HG03108 (cell line): ENCODE data around the gene CCDC73.
"Not testable (repeated sequence)": the region's sequence is repeated elsewhere in the genome, so short reads cannot be mapped to it uniquely, and the experiment has no call there.

Experiments
- ATAC-seq: cut with Tn5 transposase; IDR thresholded peaks from one replicate; pipeline ENCODE4 v1.9.1; 2021; ENCODE audit warnings: moderate library complexity; ENCODE audit not compliant: unreplicated experiment

The CCDC73 gene

DNA sequence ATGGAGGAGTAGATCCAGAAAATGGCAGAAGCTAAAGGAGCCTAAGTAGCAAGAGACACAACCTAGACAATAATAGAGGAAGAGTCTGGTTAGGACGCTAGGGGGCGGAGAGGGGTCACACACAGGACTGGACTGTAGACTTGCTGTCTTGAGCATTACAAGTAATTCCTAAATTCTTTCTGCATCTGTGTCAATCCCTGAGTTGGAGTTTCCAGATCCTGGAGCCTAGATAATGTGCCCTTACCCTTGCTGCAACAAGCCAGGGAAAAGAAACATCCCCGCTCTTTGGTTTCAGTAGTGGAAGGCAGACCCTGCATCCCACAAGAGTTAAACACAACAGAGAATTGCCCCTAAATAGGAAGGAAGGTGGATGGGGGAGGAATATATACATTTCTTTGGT is 14.9 kb upstream of the CCDC73 start:
- peak; percentile 95 for ATAC-seq

DNA sequence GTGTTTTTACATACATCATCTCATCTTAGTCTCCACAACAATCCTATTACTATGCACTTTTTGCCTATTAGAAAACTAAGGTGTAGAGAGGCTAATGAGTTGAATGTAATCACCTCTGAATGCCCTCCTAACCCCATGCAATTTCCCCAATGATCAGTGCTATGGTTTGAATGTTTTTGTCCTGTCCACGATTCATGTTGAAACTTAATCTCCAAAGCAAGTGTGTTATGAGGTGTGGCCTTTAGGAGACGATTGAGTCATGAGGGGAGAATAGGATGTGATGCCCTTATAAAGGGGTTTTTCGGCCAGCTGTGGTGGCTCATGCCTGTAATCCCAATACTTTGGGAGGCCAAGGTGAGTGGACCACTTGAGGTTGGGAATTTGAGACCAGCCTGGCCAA is 2.0 kb upstream of the CCDC73 start:
- ATAC-seq: no peak

DNA sequence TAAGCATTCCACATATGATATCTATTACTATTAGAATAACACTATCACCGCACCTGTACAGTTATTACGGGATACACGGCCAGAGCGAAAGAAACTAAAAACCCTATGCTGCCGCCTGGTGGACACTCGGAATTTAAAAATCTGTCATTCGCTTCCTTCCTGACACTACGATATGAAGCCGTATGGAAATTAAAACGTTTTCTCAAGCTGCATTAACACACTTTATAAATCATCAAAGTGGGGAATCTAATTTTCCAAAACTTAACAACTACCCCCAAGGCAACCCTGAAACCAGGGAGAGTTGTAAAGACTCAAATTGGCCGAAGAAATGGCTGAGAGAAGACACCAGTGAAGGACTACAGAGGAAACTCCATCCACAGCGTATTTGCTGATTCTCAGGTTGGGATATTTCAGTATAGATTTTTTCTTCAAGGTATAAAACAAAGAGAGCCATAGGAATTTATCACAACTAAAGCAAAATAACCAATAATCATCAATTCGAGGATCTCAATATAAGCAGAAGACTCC is 1.4 kb downstream of the CCDC73 start:
- ATAC-seq: peak; percentile 52

DNA sequence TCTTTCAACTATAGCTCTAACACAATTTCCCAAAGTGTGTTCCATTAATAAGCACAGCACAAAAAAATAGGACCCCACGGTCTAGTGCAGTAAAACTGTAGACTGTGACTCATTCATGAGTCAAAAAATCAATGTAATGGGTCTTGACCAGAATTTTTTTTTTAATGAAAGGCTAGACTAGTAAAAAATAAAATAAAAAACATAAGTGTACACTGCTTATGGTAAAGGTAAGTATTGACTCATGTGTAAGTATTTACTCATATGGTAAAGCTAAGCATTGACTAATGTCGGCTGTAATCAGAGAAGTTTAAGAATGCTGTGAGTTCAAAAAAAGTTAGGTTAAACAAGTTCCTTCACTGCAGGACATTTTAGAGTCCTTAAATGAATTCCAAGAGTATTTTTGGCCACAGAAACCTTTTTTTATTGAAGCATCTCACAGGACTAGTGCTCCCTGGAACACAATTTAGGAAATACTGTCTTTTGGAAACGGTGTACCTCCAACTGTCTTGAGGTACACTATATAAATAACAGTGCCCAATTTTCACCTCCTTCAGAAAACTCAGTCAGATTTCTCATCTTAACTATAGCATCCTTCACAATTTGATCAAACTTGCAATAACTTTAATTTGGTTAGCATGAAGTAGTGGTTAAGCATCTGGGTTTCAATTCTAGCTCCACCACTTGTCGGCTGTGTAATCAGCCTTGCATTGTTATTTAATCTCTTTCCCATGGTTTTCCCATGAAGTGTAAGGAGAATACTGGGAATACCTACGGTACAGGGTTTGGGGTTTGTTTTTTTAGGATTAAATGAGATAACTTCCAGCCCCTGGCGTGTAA is 2.1 kb downstream of the CCDC73 start:
- no peak for ATAC-seq

DNA sequence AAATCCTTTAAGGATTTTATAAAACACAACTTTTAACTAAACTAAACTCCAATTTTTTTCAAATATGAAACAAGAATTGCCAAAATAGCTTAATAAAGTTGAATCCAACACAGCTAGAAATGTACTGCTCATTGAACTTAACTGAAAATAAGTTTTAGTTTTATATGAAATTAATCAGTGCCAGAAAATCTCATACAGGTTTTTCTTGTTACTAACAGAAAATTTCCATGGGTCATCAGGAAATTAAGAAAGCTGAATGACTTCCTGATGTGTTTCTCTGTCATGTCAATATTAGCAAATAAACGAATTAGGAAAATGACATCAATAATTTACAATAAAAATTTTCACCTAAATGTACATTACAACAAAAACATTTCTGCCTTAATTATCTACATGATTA is 3.5 kb downstream of the CCDC73 start:
- ATAC-seq: no peak

DNA sequence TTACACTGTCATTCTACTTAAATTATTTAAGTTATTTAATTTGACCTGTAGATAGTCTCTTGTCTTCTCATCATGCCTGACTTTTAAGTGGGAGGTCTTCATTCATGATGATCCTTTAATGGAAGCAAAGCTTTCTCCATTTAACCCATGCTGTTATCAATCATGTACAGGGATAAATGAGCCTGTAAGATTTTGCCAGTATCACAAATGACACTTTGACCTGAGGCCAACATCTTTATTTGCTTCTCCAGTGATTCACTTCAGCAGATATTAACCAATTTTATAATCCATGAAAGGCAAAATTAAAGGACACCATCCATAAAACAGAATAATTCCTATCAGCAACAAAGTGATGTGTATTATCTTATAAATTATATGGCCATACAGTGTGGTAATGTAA is 7.7 kb downstream of the CCDC73 start:
- no peak for ATAC-seq

DNA sequence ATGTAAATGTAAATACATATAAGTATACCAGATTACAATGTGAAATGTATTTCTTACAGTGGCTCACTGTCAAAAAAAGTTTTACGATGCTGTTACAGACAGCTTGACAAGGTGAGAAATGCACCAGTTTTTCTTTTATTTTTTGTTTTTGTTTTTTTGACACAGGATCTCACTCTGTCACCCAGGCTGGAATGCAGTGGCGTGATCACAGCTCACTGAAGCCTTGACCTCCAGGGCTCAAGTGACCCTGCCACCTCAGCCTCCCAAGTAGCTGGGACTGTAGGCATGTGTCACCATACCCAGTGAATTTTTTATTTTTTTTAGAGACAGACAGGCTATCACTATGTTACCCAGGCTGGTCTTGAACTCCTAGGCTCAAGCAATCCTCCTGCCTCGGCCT is 9.2 kb downstream of the CCDC73 start:
- no peak for ATAC-seq

DNA sequence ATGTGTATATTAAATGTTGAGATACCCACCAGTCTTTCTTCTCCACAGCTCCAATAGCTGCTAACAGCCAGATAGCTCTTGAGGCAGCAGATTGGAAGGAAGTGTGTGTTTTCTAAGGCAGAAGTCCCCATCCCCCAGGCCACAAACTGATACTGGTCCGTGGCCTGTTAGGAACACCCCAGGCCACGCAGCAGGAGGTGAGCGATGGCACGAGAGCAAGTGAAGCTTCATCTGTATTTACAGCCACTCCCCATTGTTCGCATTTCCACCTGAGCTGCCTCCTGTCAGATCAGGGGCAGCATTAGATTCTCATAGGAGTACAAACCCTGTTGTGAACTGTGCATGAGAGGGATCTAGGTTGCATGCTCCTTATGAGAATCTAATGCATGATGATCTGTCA is 12.7 kb downstream of the CCDC73 start:
- ATAC-seq: no peak

DNA sequence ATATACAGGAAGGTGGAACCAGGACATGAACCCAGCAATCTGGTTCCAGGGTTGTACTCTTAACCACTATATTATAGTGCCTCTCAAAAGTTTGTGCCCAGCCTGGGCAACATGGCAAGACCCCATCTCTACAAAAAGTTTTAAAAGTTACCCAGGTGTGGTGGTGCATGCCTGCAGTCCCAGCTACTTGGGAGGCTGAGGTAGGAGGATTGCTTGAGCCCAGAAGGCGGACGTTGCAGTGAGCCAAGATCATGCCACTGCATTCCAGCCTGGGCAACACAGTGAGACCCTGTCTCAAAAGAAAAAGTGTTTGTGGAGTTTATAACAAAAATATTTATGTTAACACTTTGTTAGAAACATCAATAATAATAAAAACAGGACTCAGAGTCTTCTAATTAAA is 13.6 kb downstream of the CCDC73 start:
- not testable (repeated sequence) for ATAC-seq

DNA sequence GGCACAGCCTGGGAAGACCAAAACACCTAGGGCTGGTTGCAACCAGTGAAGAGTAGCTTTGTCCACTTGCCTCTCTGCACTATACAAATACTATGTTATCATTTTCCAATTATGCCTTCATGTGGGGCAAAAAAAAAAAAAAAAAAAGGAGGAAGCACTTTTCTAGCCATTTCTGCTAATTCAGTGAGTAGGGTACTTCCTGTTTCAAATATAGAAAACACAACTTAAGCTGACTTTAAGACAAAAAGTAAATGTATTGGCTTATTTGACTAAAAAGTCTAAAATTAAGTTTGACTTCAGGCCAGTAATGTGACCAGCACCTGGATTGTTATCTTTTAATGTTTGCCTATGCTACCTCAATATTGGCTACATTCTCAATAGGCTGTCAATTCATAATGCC is 15.3 kb downstream of the CCDC73 start:
- no peak for ATAC-seq

DNA sequence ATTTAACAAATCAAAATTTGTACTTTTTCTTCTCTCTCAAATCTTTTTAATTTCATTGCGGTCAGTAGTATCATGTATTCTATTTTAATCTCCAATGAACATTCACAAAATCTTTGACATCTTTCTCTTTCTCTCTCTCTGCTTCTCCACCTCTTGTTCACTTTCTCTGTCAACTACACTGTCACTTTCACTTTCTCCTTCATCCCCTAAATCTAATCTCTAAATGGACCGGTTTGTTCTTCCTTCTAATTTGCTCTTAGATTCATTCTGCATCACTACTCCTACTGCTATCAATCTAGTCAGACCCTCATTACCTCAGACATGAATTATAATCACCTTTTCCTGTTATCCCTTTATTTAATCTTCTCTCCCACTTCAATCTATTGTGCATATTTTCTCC is 18.6 kb downstream of the CCDC73 start:
- peak; percentile 47 for ATAC-seq

DNA sequence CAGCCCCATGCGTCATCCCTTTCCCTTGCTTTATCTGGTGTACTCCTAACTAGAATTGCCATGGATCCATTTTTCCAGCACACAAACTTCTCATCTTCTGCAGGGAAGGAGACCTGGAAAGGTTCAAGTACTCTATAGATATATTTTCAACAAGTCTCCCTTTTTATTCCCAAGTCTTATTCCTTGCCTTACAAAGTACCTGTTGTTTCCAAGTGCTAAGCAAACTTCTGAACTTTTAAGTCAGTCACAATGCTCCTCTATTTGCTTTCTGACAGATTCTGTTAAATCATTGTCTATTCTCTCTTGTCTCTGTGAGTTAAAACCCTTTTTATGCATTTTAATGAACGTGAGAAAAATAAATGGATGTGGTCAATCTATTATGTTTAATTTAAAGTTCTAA is 20.4 kb downstream of the CCDC73 start:
- no peak for ATAC-seq

DNA sequence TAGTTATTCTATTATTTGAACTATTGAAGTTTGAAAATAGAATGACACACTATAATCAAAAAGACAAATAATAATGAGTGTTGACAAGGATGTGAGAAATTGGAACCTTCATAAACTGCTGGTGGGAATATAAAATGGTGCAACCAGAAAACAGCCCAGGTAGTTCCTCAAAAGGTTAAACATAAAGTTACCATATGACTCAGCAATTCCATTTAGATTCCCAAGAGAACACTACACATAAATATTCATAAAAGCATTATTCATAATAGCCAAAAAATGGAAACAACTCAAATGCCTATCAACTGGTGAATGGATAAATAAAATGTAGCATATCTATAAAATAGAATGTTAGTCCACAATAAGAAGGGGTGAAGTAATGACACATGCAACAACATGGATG is 21.7 kb downstream of the CCDC73 start:
- no peak for ATAC-seq

DNA sequence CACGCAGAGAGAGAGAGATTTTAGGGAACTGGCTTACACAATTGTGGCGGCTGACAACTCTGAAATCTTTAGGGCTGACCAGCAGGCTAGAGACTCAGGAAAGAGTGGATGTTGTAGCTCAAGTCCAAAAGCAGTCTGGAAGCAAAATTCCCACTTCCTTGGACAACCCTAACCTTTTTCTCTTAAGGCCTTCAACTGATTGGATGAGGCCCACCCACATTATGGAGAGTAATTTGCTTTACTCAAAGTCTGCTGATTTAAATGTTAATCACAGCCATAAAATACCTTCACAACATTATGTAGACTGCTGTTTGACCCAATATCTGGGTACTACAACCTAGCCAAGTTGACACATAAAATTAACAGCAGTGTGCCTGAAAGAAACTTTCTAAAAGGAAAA is 32.7 kb downstream of the CCDC73 start:
- ATAC-seq: not testable (repeated sequence)

DNA sequence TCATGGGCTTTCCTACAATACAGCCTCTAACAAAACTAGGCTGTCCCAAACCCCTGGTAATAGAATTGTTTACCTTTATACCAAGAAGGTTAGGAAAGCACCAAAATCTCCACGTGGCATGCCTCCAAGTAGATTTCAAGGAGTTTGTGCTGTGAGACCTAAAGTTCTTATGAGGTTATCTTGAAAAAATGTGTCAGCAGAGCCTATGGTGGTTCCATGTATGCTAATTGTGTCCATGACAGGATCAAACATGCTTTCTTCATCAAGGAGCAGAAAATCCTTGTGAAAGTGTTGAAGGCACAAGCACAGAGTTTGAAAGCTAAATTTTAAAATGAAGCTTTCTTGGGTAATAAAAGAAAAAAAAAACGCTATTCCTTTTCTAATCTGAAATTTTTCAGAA is 36.2 kb downstream of the CCDC73 start:
- no peak for ATAC-seq

DNA sequence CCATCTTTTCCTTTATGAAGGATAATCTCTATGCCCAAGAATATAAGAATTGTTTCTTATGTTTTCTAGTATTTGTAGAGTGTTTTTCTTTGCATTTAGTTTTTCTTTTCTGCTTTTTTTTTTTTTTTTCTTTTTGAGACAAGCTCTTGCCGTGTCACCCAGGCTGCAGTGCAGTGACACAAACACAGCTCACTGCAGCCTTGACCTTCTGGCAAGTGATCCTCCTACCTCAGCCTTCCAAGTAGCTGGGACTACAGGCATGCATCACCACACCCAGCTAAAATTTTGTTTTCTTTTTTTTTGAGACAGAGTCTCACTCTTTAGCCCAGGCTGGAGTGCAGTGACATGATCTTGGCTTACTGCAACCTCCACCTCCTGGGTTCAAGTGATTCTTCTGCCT is 41.3 kb downstream of the CCDC73 start:
- ATAC-seq: not testable (repeated sequence)

DNA sequence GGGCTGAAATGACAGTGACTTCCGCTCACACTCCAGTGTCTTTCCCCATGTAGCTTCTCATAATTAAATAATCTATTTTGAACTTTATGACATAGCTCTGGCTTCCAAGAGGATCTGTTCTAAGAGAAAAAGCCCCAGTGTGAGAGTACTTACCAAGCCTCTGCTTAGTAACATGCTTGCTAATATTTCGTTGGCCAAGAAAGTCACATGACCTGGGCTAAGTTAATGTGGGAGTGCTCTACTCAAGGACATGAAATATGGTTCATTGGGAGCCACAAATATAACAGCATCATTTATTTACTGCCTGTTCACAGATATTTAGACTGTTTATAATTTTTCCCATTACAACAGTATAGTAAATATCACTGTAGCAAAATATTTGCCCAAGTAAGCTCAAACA is 42.5 kb downstream of the CCDC73 start:
- no peak for ATAC-seq

DNA sequence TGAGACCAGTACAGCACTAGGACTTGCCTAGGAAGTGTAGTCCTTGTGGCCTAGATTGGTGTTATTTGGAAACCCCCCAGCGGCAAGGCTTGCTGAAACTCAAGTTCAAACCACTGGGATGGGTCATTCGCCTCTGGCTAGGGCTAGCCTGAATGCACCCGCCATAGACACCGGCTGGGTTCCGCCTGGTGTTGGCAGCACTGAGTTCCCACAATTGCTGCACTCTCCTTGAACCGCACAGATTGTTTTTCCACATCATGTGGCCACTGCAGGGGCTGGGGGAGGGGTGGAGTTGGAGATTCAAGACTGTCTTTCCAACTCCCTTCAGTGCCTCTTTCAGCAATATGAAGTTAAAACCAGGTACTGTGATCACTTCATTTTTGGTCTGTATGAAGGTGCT is 43.1 kb downstream of the CCDC73 start:
- ATAC-seq: no peak

DNA sequence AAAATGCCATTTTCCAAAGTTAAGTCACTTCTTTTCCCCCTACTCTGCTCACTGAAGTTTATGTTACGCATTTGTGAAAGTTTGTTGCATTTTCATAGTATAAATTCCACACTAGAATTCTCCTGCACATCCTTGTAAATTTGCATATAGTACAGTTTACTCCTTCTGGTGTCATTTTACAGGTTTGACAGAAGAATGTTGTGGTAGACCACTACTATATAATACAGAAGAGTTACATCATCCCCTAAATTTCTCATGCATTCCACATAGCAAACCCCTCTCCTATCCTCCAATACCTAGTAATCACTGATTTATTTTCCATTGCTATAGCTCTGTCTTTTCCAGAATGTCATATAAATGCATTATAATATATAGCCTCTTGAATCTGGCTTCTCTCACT is 64.5 kb downstream of the CCDC73 start:
- no peak for ATAC-seq

DNA sequence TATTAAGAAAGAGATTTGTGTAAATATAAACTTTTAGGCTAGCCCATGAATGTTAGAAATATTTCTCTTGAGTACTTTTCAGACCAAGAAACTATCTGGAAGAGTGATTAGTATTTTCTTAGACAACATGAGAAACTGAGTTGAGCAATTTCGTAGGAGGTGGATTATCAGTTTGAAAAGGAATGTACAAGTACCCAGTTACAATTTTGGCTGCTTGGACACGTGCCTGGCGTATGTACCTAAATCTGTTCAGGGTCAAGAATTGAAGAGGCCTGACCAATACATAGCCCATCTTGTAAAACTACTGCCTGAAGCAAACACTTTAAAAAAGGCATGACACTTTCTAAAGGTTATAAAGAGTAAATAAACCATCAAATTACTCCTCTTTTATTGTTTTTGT is 71.1 kb downstream of the CCDC73 start:
- ATAC-seq: no peak

DNA sequence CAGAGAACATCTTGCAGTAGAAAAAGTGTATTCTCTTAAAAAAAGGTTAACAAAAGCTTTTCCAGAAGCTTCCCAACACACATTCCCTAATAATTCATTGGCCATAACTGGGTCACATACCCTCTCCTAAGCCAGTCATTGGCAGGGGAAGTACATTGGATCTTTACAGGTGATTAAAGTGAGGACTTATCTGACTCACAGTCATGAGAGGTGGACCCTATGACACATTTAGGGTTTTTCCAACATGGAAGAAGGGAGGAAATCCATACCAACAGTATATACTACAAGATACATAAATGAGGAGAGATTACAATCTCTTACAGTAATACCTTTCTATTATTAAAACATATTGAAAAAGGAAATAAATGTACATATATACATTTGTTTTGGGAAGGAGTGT is 72.2 kb downstream of the CCDC73 start:
- ATAC-seq: no peak

DNA sequence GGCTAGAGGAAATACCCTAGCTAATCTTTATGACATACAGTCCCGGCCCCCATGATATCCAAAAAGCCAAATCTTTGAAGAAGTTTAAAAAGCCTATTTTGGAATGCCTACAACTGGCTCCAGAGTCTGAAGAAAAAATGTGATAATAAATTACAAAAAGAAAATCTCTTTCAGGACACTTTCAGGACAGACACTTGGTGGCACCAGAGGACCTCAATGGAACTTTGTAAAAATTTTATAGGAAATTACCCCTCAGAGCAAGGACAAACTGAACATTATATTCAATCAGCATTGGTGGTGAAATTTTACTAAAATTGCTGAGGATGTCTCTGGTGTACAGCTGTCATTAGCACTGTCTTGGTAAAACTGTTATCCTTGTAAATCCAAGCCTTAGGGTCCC is 81.0 kb downstream of the CCDC73 start:
- no peak for ATAC-seq

DNA sequence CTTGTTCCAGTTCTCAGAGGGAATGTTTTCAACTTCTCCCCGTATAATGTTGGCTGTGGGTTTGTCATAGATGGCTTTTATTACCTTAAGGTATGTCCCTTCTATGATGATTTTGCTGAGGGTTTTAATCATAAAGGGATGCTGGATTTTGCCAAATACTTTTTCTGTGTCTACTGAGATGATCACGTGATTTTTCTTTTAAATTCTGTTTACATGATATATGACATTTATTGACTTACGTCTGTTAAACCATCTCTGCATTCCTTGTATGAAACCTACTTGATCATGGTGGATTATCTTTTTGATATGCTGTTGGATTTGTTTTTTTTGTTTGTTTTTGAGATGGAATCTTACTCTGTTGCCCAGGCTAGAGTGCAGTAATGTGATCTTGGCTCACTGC is 85.5 kb downstream of the CCDC73 start:
- not testable (repeated sequence) for ATAC-seq
